ENCODE data around the gene DNMT1.

The DNMT1 gene

DNA sequence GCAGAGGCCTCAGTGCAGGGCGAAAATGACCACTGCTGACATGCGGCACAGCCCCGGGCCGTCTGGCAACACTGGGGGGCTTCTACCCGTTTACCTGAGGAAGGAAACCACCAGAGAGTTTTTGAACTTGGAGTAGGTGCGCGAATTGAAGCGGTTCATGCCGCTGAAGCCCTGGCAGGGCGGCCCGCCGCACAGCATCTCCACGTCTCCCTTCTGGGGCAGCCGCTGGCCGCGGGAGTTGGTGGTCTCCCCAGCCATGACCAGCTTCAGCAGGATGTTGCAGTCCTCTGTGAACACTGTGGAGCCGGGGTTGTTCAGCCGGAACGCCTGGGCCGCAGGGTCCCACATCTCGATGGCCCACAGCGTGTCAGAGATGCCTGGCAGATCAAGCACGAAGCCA is 54.8 kb downstream of the DNMT1 start:
- DNase-seq (ENCODE audit: low read depth): no peak

DNA sequence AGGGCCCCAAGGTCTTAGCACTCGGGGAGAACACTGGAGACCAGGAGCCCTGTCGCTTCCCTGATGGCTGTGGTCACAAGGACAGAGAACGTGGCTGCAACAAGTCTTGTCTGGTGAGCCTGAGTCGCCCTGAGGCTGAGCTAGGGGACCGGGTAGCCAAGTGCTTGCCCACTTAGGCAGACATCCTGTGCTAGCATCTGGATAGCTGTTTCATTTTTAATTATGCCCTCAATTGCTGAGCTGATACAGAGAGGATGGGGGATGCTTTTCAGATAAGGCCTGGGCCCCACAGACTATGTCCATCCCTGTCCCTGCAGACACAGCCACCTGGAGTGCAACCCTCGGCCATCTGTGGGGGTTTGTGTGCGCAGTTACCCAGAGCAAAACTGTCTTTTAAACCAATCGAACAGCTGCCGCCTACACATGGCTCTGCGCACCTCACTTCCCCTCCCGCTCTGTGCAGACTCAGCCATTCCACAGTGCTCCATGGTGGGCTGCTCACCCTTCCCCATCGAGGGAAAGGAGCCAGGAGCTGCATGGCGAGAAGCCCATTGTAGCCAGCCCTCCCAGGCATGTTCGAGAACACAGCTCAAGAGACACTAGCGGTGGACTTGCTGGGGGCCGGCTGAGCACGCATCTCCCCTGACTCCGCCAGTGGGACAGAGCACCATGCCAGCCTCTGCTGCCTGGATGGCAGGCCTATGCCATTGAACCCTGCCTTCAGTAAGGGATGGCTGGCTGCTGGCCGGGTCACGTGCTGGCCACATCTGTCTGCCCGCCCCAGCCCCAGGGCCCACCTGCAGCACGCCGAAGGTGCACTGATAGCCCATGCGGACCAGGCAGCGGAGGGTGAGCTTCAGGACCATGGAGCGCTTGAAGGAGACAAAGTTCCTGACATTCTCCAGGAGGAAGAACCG is 55.6 kb downstream of the DNMT1 start:
- no peak for DNase-seq (ENCODE audit: low read depth)

- no peak for DNase-seq (ENCODE audit: low read depth)
Observed at GRCh38 chr19:10137751-10138682, 56.7 kb downstream of the DNMT1 start.

DNA sequence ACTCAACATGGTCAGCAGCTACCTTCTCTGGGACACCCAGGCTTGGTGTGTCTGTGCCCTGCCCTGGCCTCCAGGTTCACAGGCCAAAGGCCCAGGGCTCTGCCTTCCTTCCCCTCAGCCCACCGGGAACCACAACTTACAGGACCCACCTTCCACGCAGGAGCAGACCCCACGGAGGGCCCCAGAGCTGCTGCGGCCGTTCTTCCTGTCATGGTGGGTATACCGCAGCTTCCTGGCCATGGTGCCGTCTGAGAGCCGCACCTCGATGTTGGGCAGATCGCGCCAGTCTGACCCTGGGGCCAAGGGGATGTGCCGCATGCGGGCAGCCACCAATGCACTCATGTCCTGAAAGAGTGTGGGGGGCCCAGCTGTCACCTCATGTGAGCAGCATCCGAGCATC is 57.8 kb downstream of the DNMT1 start:
- no peak for DNase-seq (ENCODE audit: low read depth)

- DNase-seq (ENCODE audit: low read depth): no peak
Observed at GRCh38 chr19:10135551-10136334, 59.0 kb downstream of the DNMT1 start.

- no peak for DNase-seq (ENCODE audit: low read depth)
Observed at GRCh38 chr19:10134040-10134439, 60.7 kb downstream of the DNMT1 start.

GRCh38 chr19:10133596-10133995 is 61.2 kb downstream of the DNMT1 start:
- DNase-seq (ENCODE audit: low read depth): no peak

GRCh38 chr19:10132905-10133304 is 61.8 kb downstream of the DNMT1 start:
- no peak for DNase-seq (ENCODE audit: low read depth)

DNA sequence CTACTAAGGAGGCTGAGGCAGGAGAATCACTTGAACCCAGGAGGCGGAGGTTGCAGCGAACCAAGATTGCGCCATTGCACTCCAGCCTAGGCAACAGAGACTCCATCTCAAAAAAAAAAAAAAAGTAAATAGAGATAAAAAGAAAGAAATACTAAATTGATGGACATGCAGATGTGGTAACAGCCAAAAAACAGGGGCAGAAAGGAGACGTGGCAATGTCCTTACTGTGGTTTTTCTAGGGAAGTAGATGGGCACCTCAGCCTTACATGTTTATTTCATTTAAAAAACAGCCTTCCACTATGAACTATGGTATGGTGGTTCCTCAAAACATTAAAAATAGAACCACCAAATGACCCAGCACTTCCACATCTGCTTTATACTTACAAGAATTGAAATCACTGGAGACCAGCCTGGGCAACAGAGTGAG is 68.5 kb downstream of the DNMT1 start:
- no peak for DNase-seq (ENCODE audit: low read depth)

- DNase-seq (ENCODE audit: low read depth): no peak
Observed at GRCh38 chr19:10124429-10124828, 70.3 kb downstream of the DNMT1 start.

GRCh38 chr19:10122045-10122444 is 72.7 kb downstream of the DNMT1 start:
- DNase-seq (ENCODE audit: low read depth): peak; percentile 38

DNA sequence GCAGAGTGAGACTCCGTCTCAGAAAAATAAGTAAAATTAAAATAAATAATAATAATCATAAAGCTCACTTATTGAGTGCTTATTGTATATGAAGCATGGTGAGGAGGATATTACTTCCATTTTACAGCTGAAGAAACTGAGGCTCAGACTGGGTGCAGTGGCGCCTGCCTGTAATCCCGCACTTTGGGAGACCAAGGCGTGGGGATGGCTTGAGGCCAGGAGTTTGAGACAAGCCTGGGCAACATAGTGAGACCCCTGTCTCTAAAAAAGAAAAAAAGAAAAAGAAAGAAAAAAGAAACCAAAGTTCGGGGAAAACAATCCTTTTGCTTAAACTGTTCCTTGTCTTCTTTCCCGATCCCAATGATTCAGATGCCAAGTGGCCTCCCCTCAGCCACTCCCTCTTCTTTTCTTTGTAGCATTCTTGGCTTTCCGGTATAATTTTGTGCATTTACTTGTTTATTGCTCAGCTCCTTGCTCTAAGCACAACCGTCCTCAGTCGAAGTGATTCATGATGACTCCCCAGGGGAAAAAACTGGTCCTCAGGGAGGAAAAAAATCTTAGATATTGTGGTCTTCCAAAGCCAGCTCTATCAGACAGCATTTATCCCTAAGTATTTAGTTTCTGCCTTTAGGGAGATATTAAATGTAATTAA is 74.1 kb downstream of the DNMT1 start:
- DNase-seq (ENCODE audit: low read depth): peak; percentile 79

DNA sequence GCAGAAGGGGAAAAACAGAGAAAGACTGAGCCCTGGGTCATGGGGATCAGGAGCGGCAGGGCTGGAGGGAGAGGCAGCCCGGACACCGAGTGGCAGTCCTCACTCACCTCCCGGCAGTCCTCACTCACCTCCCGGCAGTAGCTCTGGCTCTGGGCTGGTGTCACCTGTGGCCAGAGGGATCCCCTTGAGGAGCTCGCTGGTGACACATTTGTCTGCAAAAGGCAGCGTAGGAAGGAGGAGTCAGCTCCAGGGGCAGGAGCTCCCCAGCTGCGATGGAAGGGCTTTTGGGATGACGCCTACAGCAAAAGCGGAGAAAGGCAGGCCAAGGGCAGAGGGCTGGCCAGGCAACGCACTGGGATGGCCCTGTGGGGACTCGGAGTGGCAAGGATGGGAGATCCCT is 75.8 kb downstream of the DNMT1 start:
- DNase-seq (ENCODE audit: low read depth): no peak

DNA sequence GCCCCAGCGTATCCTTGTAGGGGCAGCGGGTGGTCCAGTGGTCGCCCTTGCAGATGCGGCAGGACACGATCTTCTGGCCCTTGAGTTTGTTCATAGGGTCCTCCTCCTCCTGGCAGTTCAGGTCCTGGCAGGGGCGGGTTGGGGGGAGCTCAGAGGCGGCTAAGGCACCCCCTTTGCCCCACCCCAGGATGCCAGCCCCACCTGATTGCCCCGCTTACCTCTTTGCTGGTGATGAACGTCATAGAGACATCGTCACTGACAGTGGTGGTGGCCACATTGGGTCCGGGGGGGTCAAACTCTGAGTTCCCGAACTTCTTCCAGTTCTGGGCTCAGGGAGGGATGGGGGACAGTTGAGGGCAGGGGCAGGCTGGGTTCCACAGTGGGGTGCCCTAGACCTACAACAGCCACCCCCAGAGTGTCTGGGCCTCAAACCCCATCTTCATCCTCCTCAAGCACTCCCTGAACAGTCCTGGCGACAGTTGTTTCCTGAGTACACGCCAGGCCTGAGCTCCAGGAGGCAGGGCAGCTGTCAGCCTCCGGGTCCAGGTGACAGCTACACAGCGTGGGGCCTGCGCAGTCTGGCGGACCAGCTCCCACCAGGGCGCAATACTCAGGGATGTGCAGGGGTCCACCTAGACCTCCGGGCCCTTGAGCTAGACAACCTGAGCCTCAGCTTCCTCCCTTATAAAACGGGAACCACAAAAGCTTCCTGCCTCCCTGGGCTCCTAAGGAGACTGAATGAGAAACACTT is 77.7 kb downstream of the DNMT1 start:
- DNase-seq (ENCODE audit: low read depth): no peak

DNA sequence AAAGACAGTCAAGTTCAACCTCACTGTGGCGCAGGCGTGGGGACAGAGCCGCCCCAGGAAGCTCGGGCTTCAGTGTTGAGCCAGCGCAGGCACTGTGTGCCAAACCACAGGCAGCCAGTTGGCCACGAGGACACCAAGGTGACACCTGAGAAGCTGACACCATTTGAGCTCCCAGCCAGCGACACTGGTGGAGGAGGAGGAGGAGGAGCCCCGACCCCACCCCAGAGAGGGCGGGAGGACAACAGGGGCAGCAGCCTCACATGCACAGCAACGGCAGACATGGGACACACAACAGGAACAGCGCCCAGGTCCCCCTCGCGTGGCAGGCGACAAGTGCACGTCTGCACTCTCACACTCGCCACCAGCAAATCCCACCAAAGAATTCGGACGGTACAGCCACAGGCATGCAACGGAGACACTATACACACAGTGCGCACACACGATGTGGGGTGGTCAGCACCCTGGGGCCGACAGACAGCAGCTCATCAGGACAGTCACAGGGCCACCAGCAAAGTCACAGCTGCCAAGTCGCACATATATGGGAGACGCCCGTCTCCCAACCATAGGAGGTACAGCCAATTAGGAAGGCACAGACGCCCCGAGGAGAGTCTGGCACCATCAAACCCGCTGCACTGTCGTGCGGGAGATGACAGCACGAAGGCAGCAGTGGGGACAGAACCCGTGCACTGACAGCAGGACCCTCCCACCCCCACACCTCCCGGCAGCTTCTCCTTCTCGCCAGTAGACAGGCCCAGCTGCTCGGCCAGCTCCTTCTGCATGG is 78.5 kb downstream of the DNMT1 start:
- no peak for DNase-seq (ENCODE audit: low read depth)

DNA sequence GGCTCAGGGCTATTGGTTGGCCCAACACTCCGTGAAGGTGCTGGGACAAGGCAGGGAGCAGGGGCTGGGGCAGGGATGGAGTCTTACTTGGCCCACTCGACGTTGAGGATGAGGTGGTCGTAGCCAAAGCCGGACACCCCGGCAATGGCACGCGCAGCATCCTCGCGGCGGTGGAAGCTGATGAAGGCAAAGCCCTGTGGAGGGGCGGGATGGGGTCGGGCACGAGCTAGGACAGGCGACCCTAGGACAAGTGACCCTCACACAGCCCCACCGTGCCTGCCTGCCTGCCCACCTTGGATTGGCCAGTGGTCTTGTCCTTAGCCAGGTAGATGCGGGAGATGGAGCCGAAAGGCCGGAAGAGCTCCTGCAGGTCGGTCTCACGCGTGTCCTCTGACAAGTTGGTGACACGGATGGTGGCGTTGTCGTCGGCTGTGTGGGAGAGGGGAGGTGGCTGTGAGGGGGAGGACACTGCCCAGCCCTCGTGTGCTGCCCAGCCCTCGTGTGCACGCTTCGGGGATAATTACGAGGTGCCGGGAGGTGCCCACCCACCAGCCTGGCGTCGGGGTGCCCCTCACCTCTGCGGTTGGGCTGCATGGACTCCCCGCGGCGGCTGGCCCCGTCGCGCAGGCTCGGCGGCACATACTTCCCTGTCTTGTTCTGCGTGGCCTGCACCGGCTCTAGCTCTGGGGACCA is 79.2 kb downstream of the DNMT1 start:
- no peak for DNase-seq (ENCODE audit: low read depth)

DNA sequence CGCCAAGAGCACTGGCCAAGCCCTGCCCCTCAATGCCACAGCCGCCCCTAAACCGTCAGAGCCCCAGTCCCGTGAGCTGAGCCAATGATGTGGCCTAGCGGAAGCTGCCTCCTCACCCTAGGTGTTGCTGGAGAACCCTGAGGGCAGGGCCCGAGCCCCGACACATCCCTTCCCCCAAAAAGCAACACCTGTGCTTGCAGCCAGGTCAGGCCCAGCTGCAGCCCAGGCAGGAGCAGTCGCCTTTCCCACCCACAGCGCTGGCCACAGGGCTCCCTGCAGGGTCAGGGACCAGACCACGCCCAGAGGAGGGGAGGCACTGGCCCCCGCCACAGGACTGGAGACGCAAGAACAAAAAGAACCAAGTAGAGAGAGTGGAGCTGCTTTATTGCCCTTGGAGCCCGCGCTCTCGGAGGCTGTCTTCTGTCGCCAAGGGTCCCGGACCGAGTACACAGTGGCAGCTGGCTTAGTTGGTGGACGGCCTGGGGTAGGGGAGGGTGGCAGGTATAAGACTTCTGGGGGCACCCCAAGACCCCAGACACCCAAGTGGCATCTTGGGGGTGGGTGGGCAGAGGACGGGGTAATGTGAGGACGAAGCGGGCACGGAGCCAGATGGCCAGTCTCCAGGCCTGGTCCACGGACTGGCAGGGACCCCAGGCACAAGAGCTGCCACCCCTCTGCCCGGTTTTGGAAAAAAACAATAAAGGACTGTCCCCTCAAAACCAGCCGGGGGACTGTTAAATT is 79.9 kb downstream of the DNMT1 start:
- no peak for DNase-seq (ENCODE audit: low read depth)

- DNase-seq (ENCODE audit: low read depth): no peak
Observed at GRCh38 chr19:10113964-10114650, 80.6 kb downstream of the DNMT1 start.

All from GM04504 (cell line).